Measurements from ENCODE around the gene SOX21. TPM values are rescaled to one million over a fixed set of nuclear protein-coding genes. Genes with fewer than 3 reads are reported as not detected.

Gene SOX21
- total RNA-seq, 1 experiment from 2014 or later: 11.4 TPM

DNA sequence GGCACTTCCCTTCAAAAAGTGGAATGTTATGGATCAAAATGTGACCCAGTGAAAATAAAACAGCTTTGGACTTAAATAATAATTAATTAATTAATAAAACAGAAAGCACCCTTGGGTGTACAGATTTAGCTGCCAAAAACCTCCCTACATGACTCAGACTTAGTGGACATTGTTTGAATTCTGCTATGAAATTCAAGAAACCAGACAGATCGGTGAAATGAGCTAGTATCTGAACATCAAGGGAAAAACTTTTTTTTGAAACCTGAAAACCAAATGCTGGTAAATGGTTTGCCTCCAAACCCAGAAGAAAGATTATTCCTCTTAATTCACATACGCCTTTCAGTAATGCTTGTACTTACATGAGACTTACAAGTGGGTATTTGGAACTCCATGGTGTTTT, 33.5 kb downstream of the SOX21 start (continued):
- TF ChIP-seq, protein P1, sequence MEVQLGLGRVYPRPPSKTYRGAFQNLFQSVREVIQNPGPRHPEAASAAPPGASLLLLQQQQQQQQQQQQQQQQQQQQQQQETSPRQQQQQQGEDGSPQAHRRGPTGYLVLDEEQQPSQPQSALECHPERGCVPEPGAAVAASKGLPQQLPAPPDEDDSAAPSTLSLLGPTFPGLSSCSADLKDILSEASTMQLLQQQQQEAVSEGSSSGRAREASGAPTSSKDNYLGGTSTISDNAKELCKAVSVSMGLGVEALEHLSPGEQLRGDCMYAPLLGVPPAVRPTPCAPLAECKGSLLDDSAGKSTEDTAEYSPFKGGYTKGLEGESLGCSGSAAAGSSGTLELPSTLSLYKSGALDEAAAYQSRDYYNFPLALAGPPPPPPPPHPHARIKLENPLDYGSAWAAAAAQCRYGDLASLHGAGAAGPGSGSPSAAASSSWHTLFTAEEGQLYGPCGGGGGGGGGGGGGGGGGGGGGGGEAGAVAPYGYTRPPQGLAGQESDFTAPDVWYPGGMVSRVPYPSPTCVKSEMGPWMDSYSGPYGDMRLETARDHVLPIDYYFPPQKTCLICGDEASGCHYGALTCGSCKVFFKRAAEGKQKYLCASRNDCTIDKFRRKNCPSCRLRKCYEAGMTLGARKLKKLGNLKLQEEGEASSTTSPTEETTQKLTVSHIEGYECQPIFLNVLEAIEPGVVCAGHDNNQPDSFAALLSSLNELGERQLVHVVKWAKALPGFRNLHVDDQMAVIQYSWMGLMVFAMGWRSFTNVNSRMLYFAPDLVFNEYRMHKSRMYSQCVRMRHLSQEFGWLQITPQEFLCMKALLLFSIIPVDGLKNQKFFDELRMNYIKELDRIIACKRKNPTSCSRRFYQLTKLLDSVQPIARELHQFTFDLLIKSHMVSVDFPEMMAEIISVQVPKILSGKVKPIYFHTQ (CRISPR knock-in tag; IDR thresholded peaks at IDR 0.05): no peak
- TF ChIP-seq ZNF396 (CRISPR knock-in tag; IDR thresholded peaks at IDR 0.05; ENCODE audit: borderline replicate concordance): no peak
- TF ChIP-seq NR2C2 (CRISPR knock-in tag; IDR thresholded peaks at IDR 0.05): no peak
- no peak for TF ChIP-seq MXD4 (CRISPR knock-in tag; IDR thresholded peaks at IDR 0.05; ENCODE audit: borderline replicate concordance)

DNA sequence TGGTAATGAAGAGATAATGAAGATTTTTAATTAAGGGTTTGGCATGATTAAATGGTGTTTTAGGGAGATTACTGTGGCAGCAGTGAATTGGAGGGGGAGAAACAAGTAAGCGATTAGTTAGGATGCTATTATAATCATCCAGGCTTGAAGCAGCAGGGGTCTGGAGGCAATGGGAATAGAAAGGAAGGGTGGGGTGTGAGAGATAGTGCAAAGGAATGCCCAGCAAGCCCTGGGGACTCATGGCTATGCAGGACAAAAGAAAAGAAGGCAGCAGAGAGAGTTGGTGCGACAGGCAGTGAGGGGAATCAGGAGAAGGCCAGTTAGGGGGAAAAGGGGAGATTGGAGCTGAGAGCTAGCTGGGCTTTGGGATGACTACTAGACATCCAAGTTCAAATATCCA, 34.5 kb downstream of the SOX21 start:
- no peak overlapping the region for H3K27ac Mint-ChIP-seq
- no peak for TF ChIP-seq RORB (CRISPR knock-in tag; IDR thresholded peaks at IDR 0.05)
- no peak for TF ChIP-seq MXD4 (CRISPR knock-in tag; IDR thresholded peaks at IDR 0.05; ENCODE audit: borderline replicate concordance)
- TF ChIP-seq, protein P2, sequence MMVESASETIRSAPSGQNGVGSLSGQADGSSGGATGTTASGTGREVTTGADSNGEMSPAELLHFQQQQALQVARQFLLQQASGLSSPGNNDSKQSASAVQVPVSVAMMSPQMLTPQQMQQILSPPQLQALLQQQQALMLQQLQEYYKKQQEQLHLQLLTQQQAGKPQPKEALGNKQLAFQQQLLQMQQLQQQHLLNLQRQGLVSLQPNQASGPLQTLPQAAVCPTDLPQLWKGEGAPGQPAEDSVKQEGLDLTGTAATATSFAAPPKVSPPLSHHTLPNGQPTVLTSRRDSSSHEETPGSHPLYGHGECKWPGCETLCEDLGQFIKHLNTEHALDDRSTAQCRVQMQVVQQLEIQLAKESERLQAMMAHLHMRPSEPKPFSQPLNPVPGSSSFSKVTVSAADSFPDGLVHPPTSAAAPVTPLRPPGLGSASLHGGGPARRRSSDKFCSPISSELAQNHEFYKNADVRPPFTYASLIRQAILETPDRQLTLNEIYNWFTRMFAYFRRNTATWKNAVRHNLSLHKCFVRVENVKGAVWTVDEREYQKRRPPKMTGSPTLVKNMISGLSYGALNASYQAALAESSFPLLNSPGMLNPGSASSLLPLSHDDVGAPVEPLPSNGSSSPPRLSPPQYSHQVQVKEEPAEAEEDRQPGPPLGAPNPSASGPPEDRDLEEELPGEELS (CRISPR knock-in tag; IDR thresholded peaks at IDR 0.05): no peak
- TF ChIP-seq, protein P3, sequence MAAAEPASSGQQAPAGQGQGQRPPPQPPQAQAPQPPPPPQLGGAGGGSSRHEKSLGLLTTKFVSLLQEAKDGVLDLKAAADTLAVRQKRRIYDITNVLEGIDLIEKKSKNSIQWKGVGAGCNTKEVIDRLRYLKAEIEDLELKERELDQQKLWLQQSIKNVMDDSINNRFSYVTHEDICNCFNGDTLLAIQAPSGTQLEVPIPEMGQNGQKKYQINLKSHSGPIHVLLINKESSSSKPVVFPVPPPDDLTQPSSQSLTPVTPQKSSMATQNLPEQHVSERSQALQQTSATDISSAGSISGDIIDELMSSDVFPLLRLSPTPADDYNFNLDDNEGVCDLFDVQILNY (CRISPR knock-in tag; IDR thresholded peaks at IDR 0.05): no peak
- TF ChIP-seq, protein P4, sequence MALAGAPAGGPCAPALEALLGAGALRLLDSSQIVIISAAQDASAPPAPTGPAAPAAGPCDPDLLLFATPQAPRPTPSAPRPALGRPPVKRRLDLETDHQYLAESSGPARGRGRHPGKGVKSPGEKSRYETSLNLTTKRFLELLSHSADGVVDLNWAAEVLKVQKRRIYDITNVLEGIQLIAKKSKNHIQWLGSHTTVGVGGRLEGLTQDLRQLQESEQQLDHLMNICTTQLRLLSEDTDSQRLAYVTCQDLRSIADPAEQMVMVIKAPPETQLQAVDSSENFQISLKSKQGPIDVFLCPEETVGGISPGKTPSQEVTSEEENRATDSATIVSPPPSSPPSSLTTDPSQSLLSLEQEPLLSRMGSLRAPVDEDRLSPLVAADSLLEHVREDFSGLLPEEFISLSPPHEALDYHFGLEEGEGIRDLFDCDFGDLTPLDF (CRISPR knock-in tag; IDR thresholded peaks at IDR 0.05): no peak
- TF ChIP-seq PRRX2 (CRISPR knock-in tag; IDR thresholded peaks at IDR 0.05): no peak
- TF ChIP-seq ESRRA (CRISPR knock-in tag; IDR thresholded peaks at IDR 0.05; ENCODE audit: borderline replicate concordance): no peak
- TF ChIP-seq ZNF396 (CRISPR knock-in tag; IDR thresholded peaks at IDR 0.05; ENCODE audit: borderline replicate concordance): no peak
- no peak for TF ChIP-seq ETV6 (CRISPR knock-in tag; IDR thresholded peaks at IDR 0.05)
- no peak for TF ChIP-seq ZNF138 (CRISPR knock-in tag; conservative IDR thresholded peaks at IDR 0.05)
- TF ChIP-seq, protein P5, sequence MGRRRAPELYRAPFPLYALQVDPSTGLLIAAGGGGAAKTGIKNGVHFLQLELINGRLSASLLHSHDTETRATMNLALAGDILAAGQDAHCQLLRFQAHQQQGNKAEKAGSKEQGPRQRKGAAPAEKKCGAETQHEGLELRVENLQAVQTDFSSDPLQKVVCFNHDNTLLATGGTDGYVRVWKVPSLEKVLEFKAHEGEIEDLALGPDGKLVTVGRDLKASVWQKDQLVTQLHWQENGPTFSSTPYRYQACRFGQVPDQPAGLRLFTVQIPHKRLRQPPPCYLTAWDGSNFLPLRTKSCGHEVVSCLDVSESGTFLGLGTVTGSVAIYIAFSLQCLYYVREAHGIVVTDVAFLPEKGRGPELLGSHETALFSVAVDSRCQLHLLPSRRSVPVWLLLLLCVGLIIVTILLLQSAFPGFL (CRISPR knock-in tag; IDR thresholded peaks at IDR 0.05; ENCODE audit: borderline replicate concordance): no peak
- TF ChIP-seq GTF2I (CRISPR knock-in tag; conservative IDR thresholded peaks at IDR 0.05): no peak
- no peak for TF ChIP-seq MYBL2 (CRISPR knock-in tag; IDR thresholded peaks at IDR 0.05)
- no peak for TF ChIP-seq SMAD4 (CRISPR knock-in tag; IDR thresholded peaks at IDR 0.05)
- TF ChIP-seq HMGA2 (CRISPR knock-in tag; IDR thresholded peaks at IDR 0.05): no peak
- no peak for TF ChIP-seq IRF2 (CRISPR knock-in tag; IDR thresholded peaks at IDR 0.05; ENCODE audit: borderline replicate concordance, low read depth)
- TF ChIP-seq, protein P6, sequence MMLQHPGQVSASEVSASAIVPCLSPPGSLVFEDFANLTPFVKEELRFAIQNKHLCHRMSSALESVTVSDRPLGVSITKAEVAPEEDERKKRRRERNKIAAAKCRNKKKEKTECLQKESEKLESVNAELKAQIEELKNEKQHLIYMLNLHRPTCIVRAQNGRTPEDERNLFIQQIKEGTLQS (CRISPR knock-in tag; conservative IDR thresholded peaks at IDR 0.05): no peak
- no peak for TF ChIP-seq NFATC4 (CRISPR knock-in tag; IDR thresholded peaks at IDR 0.05)
- TF ChIP-seq FOXK1 (CRISPR knock-in tag; IDR thresholded peaks at IDR 0.05): no peak
- no peak for TF ChIP-seq FOXP1 (CRISPR knock-in tag; IDR thresholded peaks at IDR 0.05; ENCODE audit: borderline replicate concordance)
- peaks cover 20% of the 10 kb centered on the region for H3K4me1 Mint-ChIP-seq
- CTCF ChIA-PET: interaction anchor here (0.6 kb wide), 1 partner anchor 272 kb away, joined by 3 read pairs; no protein-coding TSS in a partner anchor
- DNase-seq (ENCODE audit: low spot score) (no peak), ATAC-seq (peak; percentile 48)
- no peaks in the 10 kb centered on the region for H3K9me3 Mint-ChIP-seq
- no peaks in the 10 kb centered on the region for H3K36me3 Mint-ChIP-seq
- H3K27me3 Mint-ChIP-seq (ENCODE audit: low read depth): no peaks in the 10 kb centered on the region; the same call in 1 of the 2 replicates
- POLR2A ChIA-PET: no interaction called here
- no peak overlapping the region for H3K4me3 Mint-ChIP-seq

All from WTC11 (cell line).